MM.1S (cell line): ENCODE results near the gene EIF3F.

ENCODE experiments used
- EZH2phosphoT487 ChIP-seq: fragments of 300-600 bp; sonication (generic); IDR thresholded peaks from 2 replicates; pipeline ENCODE4 v1.6.1; 2018; ENCODE audit warnings: antibody characterized with exemption, low read length
- TF ChIP-seq, protein P1 (sequence below): fragments of 300-600 bp; sonication (generic); IDR thresholded peaks from 2 replicates; pipeline ENCODE4 v1.5.1; 2016; ENCODE audit warnings: antibody characterized with exemption, low read length, mixed read lengths

DNA sequence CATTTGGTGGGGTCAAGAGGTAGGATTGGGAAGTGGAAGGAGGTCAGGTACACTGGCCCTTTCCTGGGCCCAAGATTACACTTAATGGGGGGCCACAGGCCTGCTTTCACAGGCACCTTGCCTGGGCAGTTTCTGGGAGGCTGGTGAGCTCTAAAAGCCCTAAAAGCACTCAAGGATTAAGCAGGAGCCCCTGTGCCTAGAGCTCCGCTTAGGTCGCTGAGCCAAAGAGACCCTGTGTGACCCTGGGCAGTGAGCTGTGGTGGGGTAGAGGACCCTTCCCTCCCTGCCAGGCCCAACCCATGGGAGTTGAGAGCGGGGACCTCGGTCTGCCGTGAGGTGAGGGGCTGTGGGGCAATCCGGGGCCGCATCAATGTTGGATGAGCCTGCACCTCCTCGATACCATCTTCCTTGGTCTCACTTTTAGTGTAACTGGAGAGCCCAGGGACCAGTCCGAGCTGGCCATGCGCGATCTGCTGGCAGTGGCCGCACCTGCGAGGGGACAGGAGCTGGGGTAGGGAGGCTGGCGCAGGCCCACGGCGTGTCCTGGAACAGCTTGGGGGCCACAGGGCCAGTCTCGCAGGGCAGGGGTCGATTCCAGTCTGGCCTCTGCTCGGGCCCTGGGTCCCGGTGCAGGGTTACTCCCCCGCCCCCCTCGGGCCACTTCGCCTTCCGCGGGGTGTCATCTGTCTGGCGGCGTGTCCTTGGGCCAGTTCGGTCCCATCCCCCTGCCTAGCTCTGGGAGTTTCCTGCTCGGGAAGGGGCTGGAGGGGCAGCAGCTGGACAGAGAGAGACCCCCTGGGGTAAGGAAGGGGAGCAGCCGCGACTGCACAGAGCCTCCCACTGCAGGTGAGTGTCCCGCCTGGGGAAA is 44.3 kb downstream of the EIF3F start:
- no peak for TF ChIP-seq EZH2phosphoT487
- TF ChIP-seq, protein P1, sequence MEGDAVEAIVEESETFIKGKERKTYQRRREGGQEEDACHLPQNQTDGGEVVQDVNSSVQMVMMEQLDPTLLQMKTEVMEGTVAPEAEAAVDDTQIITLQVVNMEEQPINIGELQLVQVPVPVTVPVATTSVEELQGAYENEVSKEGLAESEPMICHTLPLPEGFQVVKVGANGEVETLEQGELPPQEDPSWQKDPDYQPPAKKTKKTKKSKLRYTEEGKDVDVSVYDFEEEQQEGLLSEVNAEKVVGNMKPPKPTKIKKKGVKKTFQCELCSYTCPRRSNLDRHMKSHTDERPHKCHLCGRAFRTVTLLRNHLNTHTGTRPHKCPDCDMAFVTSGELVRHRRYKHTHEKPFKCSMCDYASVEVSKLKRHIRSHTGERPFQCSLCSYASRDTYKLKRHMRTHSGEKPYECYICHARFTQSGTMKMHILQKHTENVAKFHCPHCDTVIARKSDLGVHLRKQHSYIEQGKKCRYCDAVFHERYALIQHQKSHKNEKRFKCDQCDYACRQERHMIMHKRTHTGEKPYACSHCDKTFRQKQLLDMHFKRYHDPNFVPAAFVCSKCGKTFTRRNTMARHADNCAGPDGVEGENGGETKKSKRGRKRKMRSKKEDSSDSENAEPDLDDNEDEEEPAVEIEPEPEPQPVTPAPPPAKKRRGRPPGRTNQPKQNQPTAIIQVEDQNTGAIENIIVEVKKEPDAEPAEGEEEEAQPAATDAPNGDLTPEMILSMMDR = no peak
